NB4 (cell line): Measurements from ENCODE around the gene MAD1L1.

Source experiments
- DNase-seq: peaks from one replicate; pipeline ENCODE4 v3.0.0; 2010; ENCODE audit warnings: low read depth
- H3K4me3 ChIP-seq: one replicate; pipeline ENCODE4 v1.5.1; 2011; ENCODE audit warnings: mild to moderate bottlenecking, low read depth, low read length, moderate library complexity
- MYC ChIP-seq: IDR thresholded peaks from 2 replicates; pipeline ENCODE4 v1.6.1; 2011; ENCODE audit warnings: low read depth, low read length
- POLR2A ChIP-seq: IDR thresholded peaks from 2 replicates; pipeline ENCODE4 v1.6.1; 2011; ENCODE audit warnings: mild to moderate bottlenecking; ENCODE audit not compliant: insufficient read length; ENCODE audit errors: extremely low read depth
- TF ChIP-seq, protein P1 (sequence below): IDR thresholded peaks from one replicate; pipeline ENCODE4 v1.5.1; 2012; ENCODE audit warnings: low read depth, low read length
- TF ChIP-seq, protein P2 (sequence below): IDR thresholded peaks from 2 replicates; pipeline ENCODE4 v1.6.1; 2011; ENCODE audit warnings: low read depth, low read length

The MAD1L1 gene

DNA sequence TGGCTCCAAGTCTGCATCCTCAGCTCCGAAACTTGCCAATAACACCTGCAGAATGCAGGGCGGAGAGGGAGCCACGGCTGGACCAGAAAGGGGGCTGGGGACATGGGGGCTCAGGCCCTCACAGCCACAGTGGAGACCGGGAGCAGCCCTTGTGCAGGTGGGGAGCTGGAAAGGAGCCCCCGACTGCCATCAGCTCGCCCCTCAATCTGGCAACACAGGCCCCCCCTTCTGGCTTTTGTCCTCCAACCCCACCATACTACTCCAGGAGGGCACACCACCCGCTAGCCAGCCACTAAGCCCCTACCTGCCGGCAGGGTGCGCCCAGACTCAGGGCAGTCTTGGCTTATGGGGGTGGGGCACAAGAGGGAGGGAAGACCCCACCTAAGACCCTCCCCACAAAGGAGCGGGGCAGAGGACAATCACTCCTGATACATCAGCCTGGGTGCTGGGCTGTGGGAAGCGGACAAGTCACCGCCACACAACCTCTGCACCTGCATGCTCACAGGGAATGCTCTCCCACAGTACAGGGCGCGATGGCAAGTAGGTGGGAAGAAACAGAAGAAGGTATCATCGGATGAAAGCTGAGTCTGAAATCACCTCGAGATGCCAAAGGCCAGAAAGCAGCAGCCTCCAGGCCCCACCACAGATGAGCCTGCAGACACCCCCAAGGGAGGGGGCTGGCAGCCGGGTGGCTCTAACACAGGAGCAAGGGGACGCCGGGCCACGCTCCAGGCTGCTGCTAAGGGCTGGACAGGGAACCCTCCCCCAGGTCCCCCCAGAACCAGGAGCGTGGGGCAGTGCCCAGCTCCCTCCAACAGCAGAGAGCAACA is 297.4 kb downstream of the MAD1L1 start:
- TF ChIP-seq MYC (no peak), POLR2A (no peak)
- TF ChIP-seq, protein P1, sequence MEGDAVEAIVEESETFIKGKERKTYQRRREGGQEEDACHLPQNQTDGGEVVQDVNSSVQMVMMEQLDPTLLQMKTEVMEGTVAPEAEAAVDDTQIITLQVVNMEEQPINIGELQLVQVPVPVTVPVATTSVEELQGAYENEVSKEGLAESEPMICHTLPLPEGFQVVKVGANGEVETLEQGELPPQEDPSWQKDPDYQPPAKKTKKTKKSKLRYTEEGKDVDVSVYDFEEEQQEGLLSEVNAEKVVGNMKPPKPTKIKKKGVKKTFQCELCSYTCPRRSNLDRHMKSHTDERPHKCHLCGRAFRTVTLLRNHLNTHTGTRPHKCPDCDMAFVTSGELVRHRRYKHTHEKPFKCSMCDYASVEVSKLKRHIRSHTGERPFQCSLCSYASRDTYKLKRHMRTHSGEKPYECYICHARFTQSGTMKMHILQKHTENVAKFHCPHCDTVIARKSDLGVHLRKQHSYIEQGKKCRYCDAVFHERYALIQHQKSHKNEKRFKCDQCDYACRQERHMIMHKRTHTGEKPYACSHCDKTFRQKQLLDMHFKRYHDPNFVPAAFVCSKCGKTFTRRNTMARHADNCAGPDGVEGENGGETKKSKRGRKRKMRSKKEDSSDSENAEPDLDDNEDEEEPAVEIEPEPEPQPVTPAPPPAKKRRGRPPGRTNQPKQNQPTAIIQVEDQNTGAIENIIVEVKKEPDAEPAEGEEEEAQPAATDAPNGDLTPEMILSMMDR: no peak
- TF ChIP-seq, protein P2, sequence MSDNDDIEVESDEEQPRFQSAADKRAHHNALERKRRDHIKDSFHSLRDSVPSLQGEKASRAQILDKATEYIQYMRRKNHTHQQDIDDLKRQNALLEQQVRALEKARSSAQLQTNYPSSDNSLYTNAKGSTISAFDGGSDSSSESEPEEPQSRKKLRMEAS: no peak
- DNase-seq: no peak
- H3K4me3 ChIP-seq: no peak overlapping the region

DNA sequence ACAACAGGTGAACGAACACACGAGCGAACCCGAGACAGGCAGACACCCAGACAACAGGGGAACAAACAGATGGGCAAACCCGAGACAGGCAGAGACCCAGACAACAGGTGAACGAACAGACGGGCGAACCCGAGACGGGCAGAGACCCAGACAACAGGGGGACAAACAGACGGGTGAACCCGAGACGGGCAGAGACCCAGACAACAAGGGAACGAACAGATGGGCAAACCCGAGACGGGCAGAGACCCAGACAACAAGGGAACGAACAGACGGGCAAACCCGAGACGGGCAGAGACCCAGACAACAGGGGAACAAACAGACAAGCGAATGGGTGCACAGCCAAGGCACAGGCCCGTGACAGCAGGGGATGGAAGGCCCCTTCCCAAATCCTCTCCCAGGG is 298.0 kb downstream of the MAD1L1 start:
- no peak for DNase-seq
- no peak overlapping the region for H3K4me3 ChIP-seq
- no peak for TF ChIP-seq POLR2A
- TF ChIP-seq, protein P2: no peak

DNA sequence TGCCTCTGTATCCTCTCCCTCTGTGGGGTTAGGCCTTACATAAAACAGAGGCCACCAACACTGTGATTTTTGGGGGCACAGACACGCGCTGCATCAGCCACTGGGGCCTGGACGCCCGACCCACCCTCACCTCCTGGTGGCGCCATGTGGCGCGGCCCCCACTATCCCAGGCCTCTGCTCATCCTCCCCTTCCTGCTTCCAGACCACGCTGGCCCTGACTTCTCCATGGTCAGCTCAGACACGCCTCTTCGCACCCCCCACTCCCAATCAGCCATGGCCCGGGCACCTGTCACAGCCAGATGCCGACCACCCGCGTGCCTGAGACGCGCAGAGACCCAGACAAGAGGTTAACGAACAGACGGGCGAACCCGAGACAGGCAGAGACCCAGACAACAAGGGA is 298.7 kb downstream of the MAD1L1 start:
- H3K4me3 ChIP-seq: no peak overlapping the region
- no peak for DNase-seq
- TF ChIP-seq MYC (no peak), POLR2A (no peak)
- TF ChIP-seq, protein P2: no peak

DNA sequence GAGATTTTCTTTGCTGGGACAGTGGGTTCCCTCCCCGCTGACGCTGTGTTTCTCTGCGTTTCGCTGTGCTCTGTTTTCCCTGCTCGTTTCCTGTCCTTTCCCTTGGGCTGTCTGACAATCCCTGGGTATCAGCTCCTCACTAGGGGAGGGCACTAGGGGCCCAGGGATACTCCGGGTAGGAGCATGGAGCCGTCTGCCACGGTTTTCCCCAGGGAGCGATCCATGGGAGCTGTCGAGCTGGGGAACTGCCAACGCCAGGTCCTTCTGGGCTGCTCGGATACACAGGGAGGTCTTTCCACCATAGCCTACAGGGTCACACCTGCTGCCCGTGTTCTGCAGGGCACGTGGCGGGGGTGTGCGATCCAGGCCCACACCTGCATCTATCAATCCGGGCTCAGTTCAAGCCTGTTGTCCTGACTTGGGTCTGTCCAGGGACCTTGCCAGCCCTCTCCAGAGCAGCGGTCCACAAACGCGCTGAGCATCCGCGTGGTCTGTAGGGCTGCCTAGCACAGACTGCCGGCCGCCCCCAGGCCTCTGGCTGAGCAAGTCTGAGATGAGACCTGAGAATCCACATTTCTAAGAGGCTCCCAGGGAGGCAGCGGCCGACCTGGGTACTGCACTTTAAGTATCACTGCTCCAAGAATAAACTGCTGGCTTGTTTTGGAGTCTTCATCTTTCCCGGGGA is 299.5 kb downstream of the MAD1L1 start:
- H3K4me3 ChIP-seq: no peak overlapping the region
- DNase-seq: no peak
- TF ChIP-seq POLR2A (no peak), MYC (no peak)
- TF ChIP-seq, protein P2: no peak
- TF ChIP-seq, protein P1: no peak

DNA sequence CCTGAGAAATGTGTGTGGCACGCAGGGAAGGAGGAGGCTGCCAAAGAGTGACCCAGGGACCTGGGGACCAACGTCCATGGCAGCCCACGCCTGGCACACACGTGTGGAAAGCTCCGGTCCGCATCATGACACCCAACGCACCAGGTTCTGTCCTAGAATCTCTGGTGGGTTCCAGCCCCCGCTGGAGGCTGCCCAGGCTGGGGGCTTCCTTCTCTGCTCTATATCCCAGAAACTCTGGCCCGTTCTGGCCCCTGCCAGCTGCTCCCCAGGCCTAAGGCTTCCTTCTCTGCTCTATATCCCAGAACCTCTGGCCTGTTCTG is 300.8 kb downstream of the MAD1L1 start:
- no peak for DNase-seq
- no peak overlapping the region for H3K4me3 ChIP-seq
- TF ChIP-seq MYC (no peak), POLR2A (no peak)
- TF ChIP-seq, protein P2: no peak
- TF ChIP-seq, protein P1: no peak

DNA sequence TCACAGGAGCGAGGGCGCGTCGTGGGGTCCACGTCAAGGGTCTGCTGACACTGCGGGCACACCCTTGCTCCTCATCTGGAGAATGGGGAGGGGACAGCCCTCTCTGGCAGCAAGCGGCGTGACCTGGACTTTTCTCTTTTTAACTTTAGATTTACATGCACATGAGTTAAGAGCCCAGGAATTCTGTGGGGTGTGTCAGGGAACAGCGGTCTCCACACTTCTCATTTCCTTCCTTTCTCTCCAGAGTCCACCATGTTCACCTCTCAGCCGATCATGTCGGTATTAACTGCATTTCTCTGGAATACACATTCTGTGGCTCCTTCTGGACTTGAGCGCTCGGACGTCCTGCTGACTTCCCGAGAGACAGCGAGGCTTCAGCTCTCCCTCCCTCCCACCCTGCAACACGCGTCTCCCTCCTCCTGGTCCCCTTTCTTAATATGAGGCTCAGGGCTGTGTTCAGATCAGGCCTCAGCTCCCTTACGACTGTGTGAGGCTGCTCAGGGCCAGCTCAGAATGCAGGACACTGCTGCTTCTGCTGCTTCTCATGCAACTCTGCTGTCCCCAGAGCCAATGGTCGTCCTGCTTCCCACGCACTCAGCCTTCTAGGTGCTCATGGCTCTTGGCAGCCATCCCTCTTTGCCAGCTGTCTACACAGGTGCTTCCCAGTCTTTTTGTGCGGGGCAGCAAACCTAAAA is 301.3 kb downstream of the MAD1L1 start:
- TF ChIP-seq MYC (no peak), POLR2A (no peak)
- TF ChIP-seq, protein P1: no peak
- TF ChIP-seq, protein P2: no peak
- H3K4me3 ChIP-seq: no peak overlapping the region
- DNase-seq: no peak
